Natural killer cell treated with Interleukin-12 subunit alpha and Interleukin-12 subunit beta and Interleukin-15 and Interleukin-18, amount 100 ng/mL, for 72 hours (primary cell): Measurements from ENCODE around the gene HMGB3. TPM values are rescaled to one million over a fixed set of nuclear protein-coding genes. Genes with fewer than 3 reads are reported as not detected.
"Not testable (repeated sequence)": the region's sequence is repeated elsewhere in the genome, so short reads cannot be mapped to it uniquely, and the experiment has no call there.

Experiments used
- ATAC-seq, 2 donors: fragments of 150-1000 bp; cut with Tn5 transposase in 1 of 2; sonication (Bioruptor Pico), chemical (Tn5 transposase) in 1 of 2; 2 replicates each; pipeline ENCODE4 v1.10.0; 2021
- DNase-seq: peaks from one replicate; pipeline ENCODE4 v3.0.0; 2022; ENCODE audit warnings: low spot score
- H3K27ac Mint-ChIP-seq, 2 donors: 1 replicate in 1 of 2; 2 replicates in 1 of 2; pipeline ENCODE4 v1.8.0; 2022; ENCODE audit warnings: mixed read lengths in 2 of 2, mild to moderate bottlenecking in 1 of 2, moderate library complexity in 1 of 2
- H3K27me3 Mint-ChIP-seq, 2 donors: 1 replicate in 1 of 2; 2 replicates in 1 of 2; pipeline ENCODE4 v1.8.0; 2022; ENCODE audit warnings: mixed read lengths in 2 of 2
- H3K36me3 Mint-ChIP-seq: one replicate; pipeline ENCODE4 v1.8.0; 2022; ENCODE audit warnings: mixed read lengths
- H3K4me1 Mint-ChIP-seq, 2 donors: 1 replicate in 1 of 2; 2 replicates in 1 of 2; pipeline ENCODE4 v1.8.0; 2022; ENCODE audit warnings: low read depth in 2 of 2, mixed read lengths in 2 of 2, mild to moderate bottlenecking in 1 of 2
- H3K4me3 Mint-ChIP-seq: one replicate; pipeline ENCODE4 v1.8.0; 2022; ENCODE audit warnings: mixed read lengths
- H3K9me3 Mint-ChIP-seq: 2 replicates; pipeline ENCODE4 v1.8.0; 2022; ENCODE audit warnings: mixed read lengths
- total RNA-seq, 2 donors: library from RNA; stranded (reverse); gene quantifications; one replicate each; pipeline ENCODE4 v1.2.3, GENCODE V29; 2022

HMGB3 gene
- total RNA-seq, 2 donors from 2014 or later, result 28.7 to 30.0 TPM

GRCh38 chrX:150964416-150964815, 18.7 kb upstream of the HMGB3 start:
- H3K27me3 Mint-ChIP-seq, result peaks cover 0 to 13% of the 10 kb centered on the region in 2 donors
- not testable (repeated sequence) for H3K36me3 Mint-ChIP-seq, H3K4me3 Mint-ChIP-seq, H3K4me1 Mint-ChIP-seq, H3K27ac Mint-ChIP-seq, DNase-seq, H3K9me3 Mint-ChIP-seq, ATAC-seq

GRCh38 chrX:150966235-150966634, 16.9 kb upstream of the HMGB3 start:
- Mint-ChIP-seq H3K4me1 (no peaks in the 10 kb centered on the region), H3K27me3 (peaks cover 0 to 11% of the 10 kb centered on the region in 2 donors), H3K4me3 (no peak overlapping the region), H3K36me3 (no peaks in the 10 kb centered on the region), H3K9me3 (no peaks in the 10 kb centered on the region), H3K27ac (no peak overlapping the region)
- no peak for DNase-seq
- ATAC-seq, result no peak

GRCh38 chrX:150966742-150967141, 16.4 kb upstream of the HMGB3 start:
- peaks cover 0 to 11% of the 10 kb centered on the region in 2 donors for H3K27me3 Mint-ChIP-seq
- DNase-seq, result no peak
- no peaks in the 10 kb centered on the region for H3K36me3 Mint-ChIP-seq
- H3K27ac Mint-ChIP-seq, result no peak overlapping the region
- ATAC-seq, result no peak
- H3K4me3 Mint-ChIP-seq, result no peak overlapping the region
- H3K9me3 Mint-ChIP-seq, result no peaks in the 10 kb centered on the region
- H3K4me1 Mint-ChIP-seq, result no peaks in the 10 kb centered on the region

- DNase-seq, result no peak
- peak in 1 of 2 donors; percentile 6 for ATAC-seq
- Mint-ChIP-seq H3K9me3 (no peaks in the 10 kb centered on the region), H3K36me3 (no peaks in the 10 kb centered on the region), H3K4me1 (no peaks in the 10 kb centered on the region), H3K27me3 (peaks cover 3 to 13% of the 10 kb centered on the region in 2 donors), H3K4me3 (no peak overlapping the region), H3K27ac (no peak overlapping the region)
Measured at GRCh38 chrX:150967786-150968185, 15.3 kb upstream of the HMGB3 start.

- no peak overlapping the region for H3K27ac Mint-ChIP-seq
- no peaks in the 10 kb centered on the region for H3K9me3 Mint-ChIP-seq
- DNase-seq (peak; percentile 12), ATAC-seq (no peak)
- H3K36me3 Mint-ChIP-seq, result no peaks in the 10 kb centered on the region
- peaks cover 7 to 17% of the 10 kb centered on the region in 2 donors for H3K27me3 Mint-ChIP-seq
- no peaks in the 10 kb centered on the region for H3K4me1 Mint-ChIP-seq
- H3K4me3 Mint-ChIP-seq, result no peak overlapping the region
Measured at GRCh38 chrX:150968862-150969720, 14.0 kb upstream of the HMGB3 start.

- DNase-seq (no peak), ATAC-seq (no peak)
- Mint-ChIP-seq H3K27me3 (peaks cover 7 to 10% of the 10 kb centered on the region in 2 donors), H3K27ac (no peak overlapping the region), H3K4me3 (no peak overlapping the region), H3K36me3 (no peaks in the 10 kb centered on the region), H3K9me3 (no peaks in the 10 kb centered on the region), H3K4me1 (no peaks in the 10 kb centered on the region)
Measured at GRCh38 chrX:150972450-150972849, 10.7 kb upstream of the HMGB3 start.

GRCh38 chrX:150975655-150976390, 7.3 kb upstream of the HMGB3 start:
- H3K27ac Mint-ChIP-seq, result no peak overlapping the region
- no peak for DNase-seq
- peaks cover 6 to 7% of the 10 kb centered on the region in 2 donors for H3K27me3 Mint-ChIP-seq
- ATAC-seq, result no peak
- no peaks in the 10 kb centered on the region for H3K9me3 Mint-ChIP-seq
- H3K4me1 Mint-ChIP-seq, result no peaks in the 10 kb centered on the region
- no peak overlapping the region for H3K4me3 Mint-ChIP-seq
- H3K36me3 Mint-ChIP-seq, result no peaks in the 10 kb centered on the region

- H3K4me1 Mint-ChIP-seq, result no peaks in the 10 kb centered on the region
- DNase-seq, result no peak
Measured at GRCh38 chrX:150977411-150978162, 5.5 kb upstream of the HMGB3 start.

GRCh38 chrX:150980186-150980585, 2.9 kb upstream of the HMGB3 start:
- Mint-ChIP-seq H3K4me3 (no peak overlapping the region), H3K9me3 (no peaks in the 10 kb centered on the region)
- DNase-seq, result no peak

More at GRCh38 chrX:150977411-150978162, 5.5 kb upstream of the HMGB3 start:
- ATAC-seq, result no peak
- Mint-ChIP-seq H3K27ac (no peak overlapping the region), H3K27me3 (peaks cover 6 to 7% of the 10 kb centered on the region in 2 donors), H3K9me3 (no peaks in the 10 kb centered on the region), H3K36me3 (no peaks in the 10 kb centered on the region), H3K4me3 (no peak overlapping the region)

GRCh38 chrX:150980711-150981110, 2.4 kb upstream of the HMGB3 start:
- no peak for ATAC-seq
- Mint-ChIP-seq H3K27ac (no peak overlapping the region), H3K4me3 (no peak overlapping the region)

More at GRCh38 chrX:150980186-150980585, 2.9 kb upstream of the HMGB3 start:
- Mint-ChIP-seq H3K4me1 (peaks cover 5 to 6% of the 10 kb centered on the region in 2 donors), H3K27ac (no peak overlapping the region), H3K27me3 (peaks cover 0 to 5% of the 10 kb centered on the region in 2 donors), H3K36me3 (peaks cover 4% of the 10 kb centered on the region)
- no peak for ATAC-seq

GRCh38 chrX:150982235-150982787, 824 bp upstream of the HMGB3 start:
- H3K4me1 Mint-ChIP-seq, result peaks cover 9 to 10% of the 10 kb centered on the region in 2 donors
- ATAC-seq (no peak), DNase-seq (no peak)
- no peaks in the 10 kb centered on the region for H3K9me3 Mint-ChIP-seq
- H3K4me3 Mint-ChIP-seq, result peak overlapping the region; percentile 52
- H3K36me3 Mint-ChIP-seq, result peaks cover 4% of the 10 kb centered on the region
- H3K27me3 Mint-ChIP-seq, result peaks cover 6 to 12% of the 10 kb centered on the region in 2 donors
- peak overlapping the region in 1 of 2 donors; percentile 35 for H3K27ac Mint-ChIP-seq

More at GRCh38 chrX:150980711-150981110, 2.4 kb upstream of the HMGB3 start:
- no peak for DNase-seq
- Mint-ChIP-seq H3K27me3 (peaks cover 3 to 6% of the 10 kb centered on the region in 2 donors), H3K9me3 (no peaks in the 10 kb centered on the region), H3K36me3 (peaks cover 4% of the 10 kb centered on the region), H3K4me1 (peaks cover 7 to 9% of the 10 kb centered on the region in 2 donors)

- Mint-ChIP-seq H3K4me3 (no peak overlapping the region), H3K27me3 (peaks cover 6 to 15% of the 10 kb centered on the region in 2 donors), H3K27ac (no peak overlapping the region), H3K36me3 (peaks cover 4% of the 10 kb centered on the region), H3K9me3 (no peaks in the 10 kb centered on the region), H3K4me1 (peaks cover 9 to 10% of the 10 kb centered on the region in 2 donors)
- DNase-seq (no peak), ATAC-seq (peak; percentile 16 to 31)
Measured at GRCh38 chrX:150983521-150984168, 510 bp downstream of the HMGB3 start.
